GM23338 (cell line): Measurements from ENCODE around the gene PTPN7. TPM values are rescaled to one million over a fixed set of nuclear protein-coding genes. Genes with fewer than 3 reads are reported as not detected.

Experiments used
- ATAC-seq: fragments of 200-7000 bp; cut with Tn5 transposase; 3 replicates; pipeline ENCODE4 v1.9.1; 2020
- DNase-seq: peaks from one replicate; pipeline ENCODE4 v3.0.0-alpha.2; 2015; ENCODE audit warnings: low spot score
- H2AFZ ChIP-seq: fragments of 200-600 bp; sonication (generic); 2 replicates; pipeline ENCODE4 v1.8.0; 2016; ENCODE audit warnings: antibody characterized with exemption, mild to moderate bottlenecking, moderate library complexity
- H3F3A ChIP-seq: fragments of 200-600 bp; sonication (generic); replicated peaks from 2 replicates; pipeline ENCODE4 v1.8.0; 2017; ENCODE audit warnings: antibody characterized with exemption, mixed run types, low read depth
- H3K27ac ChIP-seq: fragments of 200-600 bp; sonication (generic); 2 replicates; pipeline ENCODE4 v1.6.1; 2016; ENCODE audit warnings: low read depth
- H3K27me3 ChIP-seq: fragments of 200-600 bp; sonication (generic); 2 replicates; pipeline ENCODE4 v1.8.0; 2016; ENCODE audit warnings: mild to moderate bottlenecking, mixed run types, moderate library complexity; ENCODE audit not compliant: insufficient read depth
- H3K36me3 ChIP-seq: fragments of 200-600 bp; sonication (generic); 2 replicates; pipeline ENCODE4 v1.8.0; 2016; ENCODE audit warnings: mild to moderate bottlenecking; ENCODE audit not compliant: insufficient read depth
- H3K4me1 ChIP-seq: fragments of 200-600 bp; sonication (generic); 2 replicates; pipeline ENCODE4 v1.8.0; 2016; ENCODE audit warnings: mild to moderate bottlenecking, moderate library complexity; ENCODE audit not compliant: insufficient read depth
- H3K4me2 ChIP-seq: fragments of 200-600 bp; sonication (generic); 2 replicates; pipeline ENCODE4 v1.7.1; 2017; ENCODE audit warnings: mixed run types
- H3K4me3 ChIP-seq: fragments of 200-600 bp; sonication (generic); 2 replicates; pipeline ENCODE4 v1.6.1; 2016; ENCODE audit warnings: mixed run types
- H3K79me2 ChIP-seq: fragments of 200-600 bp; sonication (generic); replicated peaks from 2 replicates; pipeline ENCODE4 v1.8.0; 2017; ENCODE audit warnings: mild to moderate bottlenecking; ENCODE audit not compliant: insufficient read depth
- H3K9me2 ChIP-seq: fragments of 200-600 bp; sonication (generic); 2 replicates; pipeline ENCODE4 v1.8.0; 2017; ENCODE audit not compliant: insufficient read depth
- H4K20me1 ChIP-seq: fragments of 200-600 bp; sonication (generic); replicated peaks from 2 replicates; pipeline ENCODE4 v1.8.0; 2017; ENCODE audit warnings: mild to moderate bottlenecking; ENCODE audit not compliant: insufficient read depth
- H3K27ac Mint-ChIP-seq: 2 replicates; pipeline ENCODE4 v1.8.0; 2020; ENCODE audit warnings: inconsistent platforms, mild to moderate bottlenecking, moderate library complexity, mixed read lengths
- H3K27me3 Mint-ChIP-seq: 3 replicates; pipeline ENCODE4 v1.8.0; 2022; ENCODE audit warnings: low read depth, mild to moderate bottlenecking, moderate library complexity, mixed read lengths, inconsistent platforms; ENCODE audit not compliant: insufficient read depth, poor library complexity
- H3K36me3 Mint-ChIP-seq: 3 replicates; pipeline ENCODE4 v1.8.0; 2021; ENCODE audit warnings: low read depth, mild to moderate bottlenecking, inconsistent platforms, moderate library complexity, mixed read lengths
- H3K4me1 Mint-ChIP-seq: 3 replicates; pipeline ENCODE4 v1.8.0; 2020; ENCODE audit warnings: mild to moderate bottlenecking, inconsistent platforms, mixed read lengths
- H3K4me3 Mint-ChIP-seq: 3 replicates; pipeline ENCODE4 v1.8.0; 2021; ENCODE audit warnings: moderate library complexity, mild to moderate bottlenecking, inconsistent platforms, mixed read lengths
- H3K9me3 Mint-ChIP-seq: 3 replicates; pipeline ENCODE4 v1.8.0; 2020; ENCODE audit warnings: moderate library complexity, mild to moderate bottlenecking, inconsistent platforms, mixed read lengths
- CREB1 ChIP-seq: fragments of 250-450 bp; sonication (Bioruptor Pico); IDR thresholded peaks from 2 replicates; pipeline ENCODE4 v1.5.0; 2020; ENCODE audit warnings: low read depth, mild to moderate bottlenecking, moderate library complexity
- NANOG ChIP-seq: IDR thresholded peaks from 2 replicates; pipeline ENCODE4 v1.6.1; 2016; ENCODE audit warnings: antibody characterized with exemption, borderline replicate concordance
- POLR2AphosphoS5 ChIP-seq: IDR thresholded peaks from 2 replicates; pipeline ENCODE4 v1.6.1; 2016; ENCODE audit warnings: antibody characterized with exemption, low read depth
- STAT1 ChIP-seq: IDR thresholded peaks from one replicate; pipeline ENCODE4 v1.6.1; 2016; ENCODE audit warnings: antibody characterized with exemption; ENCODE audit not compliant: unreplicated experiment
- ZNF331 ChIP-seq: fragments of 250-450 bp; sonication (Bioruptor Pico); IDR thresholded peaks from 2 replicates; pipeline ENCODE4 v1.5.0; 2020; ENCODE audit warnings: low read depth, mild to moderate bottlenecking, moderate library complexity
- long read RNA-seq: library from polyadenylated mRNA; unstranded; transcript quantifications from one replicate; pipeline ENCODE4 v2.0.0, GENCODE V29; 2020; ENCODE audit not compliant: unreplicated experiment
- polyA plus RNA-seq: library from polyadenylated mRNA; unstranded; fragments of >200 nt; fragmentation: Nextera tagmentation; extraction: Ambion mirVana; gene quantifications from 2 replicates; pipeline ENCODE4 v1.2.1, GENCODE V29; 2016
- total RNA-seq: library from RNA; depleted of rRNA; stranded (reverse); fragments of >200 nt; shearing (Covaris generic); gene quantifications from 2 replicates; pipeline ENCODE4 v1.2.3, GENCODE V29; 2014; rRNA removed
- TF ChIP-seq, protein P1 (sequence below), 2 experiments: fragments of 200-600 bp in 1 of 2; sonication (generic) in 1 of 2; conservative IDR thresholded peaks; 2 replicates each; pipeline versions ENCODE4 v1.5.1 to v1.6.1; 2016 to 2017; ENCODE audit warnings: antibody characterized with exemption in 2 of 2, low read depth in 2 of 2, mild to moderate bottlenecking in 2 of 2, moderate library complexity in 1 of 2
- TF ChIP-seq, protein P2 (sequence below): fragments of 250-450 bp; sonication (Bioruptor Pico); IDR thresholded peaks from 2 replicates; pipeline ENCODE4 v1.5.0; 2020; ENCODE audit warnings: mild to moderate bottlenecking, moderate library complexity
- TF ChIP-seq, protein P3 (sequence below): IDR thresholded peaks from 2 replicates; pipeline ENCODE4 v1.6.1; 2016; ENCODE audit warnings: antibody characterized with exemption

Gene PTPN7
- 0.12 TPM in 1 of 2 replicates, not detected in the other for total RNA-seq
- polyA plus RNA-seq = 0.33 TPM in 1 of 2 replicates, not detected in the other
- long read RNA-seq = 0 reads

DNA sequence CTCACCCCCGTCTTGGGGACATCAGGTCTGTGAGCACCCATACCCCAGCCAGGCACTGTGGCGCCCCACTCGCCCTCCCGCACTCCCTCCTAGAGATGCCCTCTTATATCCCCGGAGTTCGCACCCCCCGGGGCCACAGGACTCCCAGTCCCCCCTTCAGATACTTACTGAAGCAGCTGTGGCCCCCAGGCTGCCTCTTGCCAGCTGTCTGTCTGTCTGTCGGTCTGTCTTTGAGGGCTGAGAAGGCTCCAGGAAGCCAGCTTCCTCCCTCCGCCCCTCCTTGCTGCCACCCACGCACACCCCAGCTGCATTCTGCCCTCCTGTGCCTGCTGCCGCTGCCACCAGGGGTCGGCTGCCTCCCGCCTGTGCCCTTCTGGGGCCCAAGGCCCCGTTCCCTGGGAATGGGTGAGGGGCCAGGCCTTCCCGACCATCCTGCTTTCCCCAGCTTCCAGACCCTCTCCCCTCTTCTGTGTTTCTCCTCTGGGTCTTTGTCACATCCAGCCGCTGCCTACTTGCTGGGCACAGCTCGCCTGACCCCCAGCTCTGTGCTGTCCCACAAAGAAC is at the start of gene PTPN7:
PTPN7 (minus strand) TSS at position 226 of the 564 bp plus-strand sequence. CDS start 1,200 bp downstream, outside the sequence.
- DNase-seq (no peak), ATAC-seq (no peak)
- H3K9me3 Mint-ChIP-seq = peaks cover 3% of the 10 kb centered on the region; the same call in 1 of the 3 replicates
- Histone ChIP-seq H3K79me2 (no peaks in the 10 kb centered on the region), H3K4me2 (0 out of 2 replicates have a peak within 1 kb of the TSS, but pooled peaks have one; percentile 55), H4K20me1 (no peaks in the 10 kb centered on the region), H2AFZ (peak within 1 kb of the TSS; percentile 84), H3K36me3 (no peaks in the 10 kb centered on the region), H3K4me1 (peaks cover 8% of the 10 kb centered on the region; the same call in 1 of the 2 replicates), H3K27me3 (no peaks in the 10 kb centered on the region), H3K27ac (no peak within 1 kb of the TSS), H3K9me2 (no peaks in the 10 kb centered on the region), H3F3A (0 out of 2 replicates have a peak, but pooled peaks cover 3% of the 10 kb centered on the region), H3K4me3 (no peak within 1 kb of the TSS)
- TF ChIP-seq, protein P1, sequence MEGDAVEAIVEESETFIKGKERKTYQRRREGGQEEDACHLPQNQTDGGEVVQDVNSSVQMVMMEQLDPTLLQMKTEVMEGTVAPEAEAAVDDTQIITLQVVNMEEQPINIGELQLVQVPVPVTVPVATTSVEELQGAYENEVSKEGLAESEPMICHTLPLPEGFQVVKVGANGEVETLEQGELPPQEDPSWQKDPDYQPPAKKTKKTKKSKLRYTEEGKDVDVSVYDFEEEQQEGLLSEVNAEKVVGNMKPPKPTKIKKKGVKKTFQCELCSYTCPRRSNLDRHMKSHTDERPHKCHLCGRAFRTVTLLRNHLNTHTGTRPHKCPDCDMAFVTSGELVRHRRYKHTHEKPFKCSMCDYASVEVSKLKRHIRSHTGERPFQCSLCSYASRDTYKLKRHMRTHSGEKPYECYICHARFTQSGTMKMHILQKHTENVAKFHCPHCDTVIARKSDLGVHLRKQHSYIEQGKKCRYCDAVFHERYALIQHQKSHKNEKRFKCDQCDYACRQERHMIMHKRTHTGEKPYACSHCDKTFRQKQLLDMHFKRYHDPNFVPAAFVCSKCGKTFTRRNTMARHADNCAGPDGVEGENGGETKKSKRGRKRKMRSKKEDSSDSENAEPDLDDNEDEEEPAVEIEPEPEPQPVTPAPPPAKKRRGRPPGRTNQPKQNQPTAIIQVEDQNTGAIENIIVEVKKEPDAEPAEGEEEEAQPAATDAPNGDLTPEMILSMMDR (conservative IDR thresholded peaks at IDR 0.05; ENCODE audit: low read depth in 2 of 2) = 0 out of 4 replicates have a peak, but pooled peaks of 1 of the 2 experiments have one; percentile 5
- no peak for TF ChIP-seq POLR2AphosphoS5
- peaks cover 46% of the 10 kb centered on the region for H3K4me1 Mint-ChIP-seq
- no peaks in the 10 kb centered on the region for H3K36me3 Mint-ChIP-seq
- H3K27ac Mint-ChIP-seq = 0 out of 2 replicates have a peak within 1 kb of the TSS, but pooled peaks have one; percentile 36
- peaks cover 16% of the 10 kb centered on the region for H3K27me3 Mint-ChIP-seq
- H3K4me3 Mint-ChIP-seq = no peak within 1 kb of the TSS; the same call in 2 of the 3 replicates

DNA sequence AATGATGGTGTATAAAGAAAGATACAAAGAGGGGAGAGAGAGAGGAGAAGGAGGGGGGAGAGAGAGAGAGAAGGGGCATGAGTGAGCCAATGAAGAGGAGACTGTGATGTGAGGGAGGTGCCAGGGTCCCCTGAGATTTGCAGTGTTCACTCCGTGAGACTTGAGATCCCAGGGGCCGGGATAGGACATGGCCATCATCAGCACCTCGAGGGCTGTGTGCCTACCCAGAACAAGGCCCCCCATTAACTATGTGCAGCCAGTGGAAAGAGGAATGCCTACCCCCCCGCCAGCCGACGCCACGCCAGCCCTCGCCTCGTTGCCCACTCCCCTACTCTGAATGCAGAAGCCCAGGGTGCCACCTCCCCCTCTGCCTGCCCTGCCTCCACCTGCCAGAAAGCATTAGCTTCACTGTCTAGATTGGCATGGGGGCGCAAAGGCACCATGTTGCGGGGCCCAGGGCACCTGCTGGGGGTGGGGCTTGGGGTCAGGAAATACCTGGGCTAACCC is 48.0 kb upstream of the PTPN7 start:
- H3K4me3 Mint-ChIP-seq = no peak overlapping the region
- no peaks in the 10 kb centered on the region for H3K36me3 Mint-ChIP-seq
- H3K36me3 ChIP-seq = no peaks in the 10 kb centered on the region
- 0 out of 2 replicates have a peak overlapping the region, but pooled peaks have one; percentile 52 for H2AFZ ChIP-seq
- ATAC-seq (no peak), DNase-seq (no peak)
- H3K27ac Mint-ChIP-seq = no peak overlapping the region
- H3K27me3 Mint-ChIP-seq = peaks cover 7% of the 10 kb centered on the region
- H3K4me2 ChIP-seq = no peak overlapping the region
- no peaks in the 10 kb centered on the region for H3F3A ChIP-seq
- no peak overlapping the region for H3K27ac ChIP-seq
- H3K27me3 ChIP-seq = no peaks in the 10 kb centered on the region
- H4K20me1 ChIP-seq = no peaks in the 10 kb centered on the region
- H3K79me2 ChIP-seq = no peaks in the 10 kb centered on the region
- no peak overlapping the region for H3K4me3 ChIP-seq
- no peaks in the 10 kb centered on the region for H3K9me3 Mint-ChIP-seq
- H3K9me2 ChIP-seq = no peaks in the 10 kb centered on the region
- H3K4me1 ChIP-seq = no peaks in the 10 kb centered on the region
- H3K4me1 Mint-ChIP-seq = peaks cover 3% of the 10 kb centered on the region; the same call in 2 of the 3 replicates
- TF ChIP-seq STAT1 (no peak), NANOG (no peak), POLR2AphosphoS5 (no peak), CREB1 (CRISPR knock-in tag) (no peak), ZNF331 (CRISPR knock-in tag) (no peak)
- TF ChIP-seq, protein P2, sequence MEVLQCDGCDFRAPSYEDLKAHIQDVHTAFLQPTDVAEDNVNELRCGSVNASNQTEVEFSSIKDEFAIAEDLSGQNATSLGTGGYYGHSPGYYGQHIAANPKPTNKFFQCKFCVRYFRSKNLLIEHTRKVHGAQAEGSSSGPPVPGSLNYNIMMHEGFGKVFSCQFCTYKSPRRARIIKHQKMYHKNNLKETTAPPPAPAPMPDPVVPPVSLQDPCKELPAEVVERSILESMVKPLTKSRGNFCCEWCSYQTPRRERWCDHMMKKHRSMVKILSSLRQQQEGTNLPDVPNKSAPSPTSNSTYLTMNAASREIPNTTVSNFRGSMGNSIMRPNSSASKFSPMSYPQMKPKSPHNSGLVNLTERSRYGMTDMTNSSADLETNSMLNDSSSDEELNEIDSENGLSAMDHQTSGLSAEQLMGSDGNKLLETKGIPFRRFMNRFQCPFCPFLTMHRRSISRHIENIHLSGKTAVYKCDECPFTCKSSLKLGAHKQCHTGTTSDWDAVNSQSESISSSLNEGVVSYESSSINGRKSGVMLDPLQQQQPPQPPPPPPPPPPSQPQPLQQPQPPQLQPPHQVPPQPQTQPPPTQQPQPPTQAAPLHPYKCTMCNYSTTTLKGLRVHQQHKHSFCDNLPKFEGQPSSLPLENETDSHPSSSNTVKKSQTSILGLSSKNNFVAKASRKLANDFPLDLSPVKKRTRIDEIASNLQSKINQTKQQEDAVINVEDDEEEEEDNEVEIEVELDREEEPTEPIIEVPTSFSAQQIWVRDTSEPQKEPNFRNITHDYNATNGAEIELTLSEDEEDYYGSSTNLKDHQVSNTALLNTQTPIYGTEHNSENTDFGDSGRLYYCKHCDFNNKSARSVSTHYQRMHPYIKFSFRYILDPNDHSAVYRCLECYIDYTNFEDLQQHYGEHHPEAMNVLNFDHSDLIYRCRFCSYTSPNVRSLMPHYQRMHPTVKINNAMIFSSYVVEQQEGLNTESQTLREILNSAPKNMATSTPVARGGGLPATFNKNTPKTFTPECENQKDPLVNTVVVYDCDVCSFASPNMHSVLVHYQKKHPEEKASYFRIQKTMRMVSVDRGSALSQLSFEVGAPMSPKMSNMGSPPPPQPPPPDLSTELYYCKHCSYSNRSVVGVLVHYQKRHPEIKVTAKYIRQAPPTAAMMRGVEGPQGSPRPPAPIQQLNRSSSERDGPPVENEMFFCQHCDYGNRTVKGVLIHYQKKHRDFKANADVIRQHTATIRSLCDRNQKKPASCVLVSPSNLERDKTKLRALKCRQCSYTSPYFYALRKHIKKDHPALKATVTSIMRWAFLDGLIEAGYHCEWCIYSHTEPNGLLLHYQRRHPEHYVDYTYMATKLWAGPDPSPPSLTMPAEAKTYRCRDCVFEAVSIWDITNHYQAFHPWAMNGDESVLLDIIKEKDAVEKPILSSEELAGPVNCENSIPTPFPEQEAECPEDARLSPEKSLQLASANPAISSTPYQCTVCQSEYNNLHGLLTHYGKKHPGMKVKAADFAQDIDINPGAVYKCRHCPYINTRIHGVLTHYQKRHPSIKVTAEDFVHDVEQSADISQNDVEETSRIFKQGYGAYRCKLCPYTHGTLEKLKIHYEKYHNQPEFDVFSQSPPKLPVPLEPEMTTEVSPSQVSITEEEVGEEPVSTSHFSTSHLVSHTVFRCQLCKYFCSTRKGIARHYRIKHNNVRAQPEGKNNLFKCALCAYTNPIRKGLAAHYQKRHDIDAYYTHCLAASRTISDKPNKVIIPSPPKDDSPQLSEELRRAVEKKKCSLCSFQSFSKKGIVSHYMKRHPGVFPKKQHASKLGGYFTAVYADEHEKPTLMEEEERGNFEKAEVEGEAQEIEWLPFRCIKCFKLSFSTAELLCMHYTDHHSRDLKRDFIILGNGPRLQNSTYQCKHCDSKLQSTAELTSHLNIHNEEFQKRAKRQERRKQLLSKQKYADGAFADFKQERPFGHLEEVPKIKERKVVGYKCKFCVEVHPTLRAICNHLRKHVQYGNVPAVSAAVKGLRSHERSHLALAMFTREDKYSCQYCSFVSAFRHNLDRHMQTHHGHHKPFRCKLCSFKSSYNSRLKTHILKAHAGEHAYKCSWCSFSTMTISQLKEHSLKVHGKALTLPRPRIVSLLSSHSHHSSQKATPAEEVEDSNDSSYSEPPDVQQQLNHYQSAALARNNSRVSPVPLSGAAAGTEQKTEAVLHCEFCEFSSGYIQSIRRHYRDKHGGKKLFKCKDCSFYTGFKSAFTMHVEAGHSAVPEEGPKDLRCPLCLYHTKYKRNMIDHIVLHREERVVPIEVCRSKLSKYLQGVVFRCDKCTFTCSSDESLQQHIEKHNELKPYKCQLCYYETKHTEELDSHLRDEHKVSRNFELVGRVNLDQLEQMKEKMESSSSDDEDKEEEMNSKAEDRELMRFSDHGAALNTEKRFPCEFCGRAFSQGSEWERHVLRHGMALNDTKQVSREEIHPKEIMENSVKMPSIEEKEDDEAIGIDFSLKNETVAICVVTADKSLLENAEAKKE (CRISPR knock-in tag) = no peak
- TF ChIP-seq, protein P1 (conservative IDR thresholded peaks at IDR 0.05; ENCODE audit: low read depth in 2 of 2) = no peak
- TF ChIP-seq, protein P3, sequence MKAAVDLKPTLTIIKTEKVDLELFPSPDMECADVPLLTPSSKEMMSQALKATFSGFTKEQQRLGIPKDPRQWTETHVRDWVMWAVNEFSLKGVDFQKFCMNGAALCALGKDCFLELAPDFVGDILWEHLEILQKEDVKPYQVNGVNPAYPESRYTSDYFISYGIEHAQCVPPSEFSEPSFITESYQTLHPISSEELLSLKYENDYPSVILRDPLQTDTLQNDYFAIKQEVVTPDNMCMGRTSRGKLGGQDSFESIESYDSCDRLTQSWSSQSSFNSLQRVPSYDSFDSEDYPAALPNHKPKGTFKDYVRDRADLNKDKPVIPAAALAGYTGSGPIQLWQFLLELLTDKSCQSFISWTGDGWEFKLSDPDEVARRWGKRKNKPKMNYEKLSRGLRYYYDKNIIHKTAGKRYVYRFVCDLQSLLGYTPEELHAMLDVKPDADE = no peak
